ENCODE data around the gene CANT1. TPM values are rescaled to one million over a fixed set of nuclear protein-coding genes. Genes with fewer than 3 reads are reported as not detected.

CANT1 gene
- total RNA-seq, 4 donors from 2014 or later = 17.5 to 38.3 (median 26.6) TPM

DNA sequence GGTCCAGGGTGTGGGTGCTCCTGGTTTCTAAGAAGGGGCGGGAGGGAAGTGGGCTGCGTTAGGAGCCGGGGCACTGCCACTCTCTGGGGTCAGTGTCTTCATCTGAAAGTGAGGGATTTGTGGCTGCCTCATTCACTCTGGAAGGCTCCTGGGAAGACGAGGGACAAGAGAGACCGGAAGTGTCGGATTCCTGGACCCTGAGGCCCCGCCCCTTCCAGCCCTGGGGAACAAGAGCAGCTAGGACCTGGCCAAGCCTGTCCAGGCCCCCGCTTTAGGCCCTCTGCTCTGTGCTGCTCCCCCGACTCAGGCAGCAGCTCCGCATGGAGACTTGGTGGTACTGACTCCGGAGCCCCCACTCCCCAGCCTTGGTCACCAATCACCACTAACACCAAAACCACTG lies 36.4 kb downstream of the CANT1 start:
- DNase-seq (no peak), ATAC-seq (no peak)
- H3K9me3 ChIP-seq = no peaks in the 10 kb centered on the region
- H3K27me3 ChIP-seq = no peaks in the 10 kb centered on the region
- in situ Hi-C loops (cut with MboI; ENCODE audit: low sequenced_read_pairs in 4 of 4) = no loop called here
- H3K27ac ChIP-seq = peak overlapping the region in 2 of 4 donors; percentile 9 to 28
- H3K36me3 ChIP-seq = no peaks in the 10 kb centered on the region
- peaks cover 17 to 23% of the 10 kb centered on the region in 2 donors for H3K4me1 ChIP-seq
- intact Hi-C loops (cut with DNase I; ENCODE audit: low total_unique reads) = loop anchor here (10.0 kb wide), 1 partner anchor 478 kb away; no protein-coding TSS in a partner anchor
- TF ChIP-seq POLR2A (IDR thresholded peaks at IDR 0.05) = no peak
- TF ChIP-seq, protein P1, sequence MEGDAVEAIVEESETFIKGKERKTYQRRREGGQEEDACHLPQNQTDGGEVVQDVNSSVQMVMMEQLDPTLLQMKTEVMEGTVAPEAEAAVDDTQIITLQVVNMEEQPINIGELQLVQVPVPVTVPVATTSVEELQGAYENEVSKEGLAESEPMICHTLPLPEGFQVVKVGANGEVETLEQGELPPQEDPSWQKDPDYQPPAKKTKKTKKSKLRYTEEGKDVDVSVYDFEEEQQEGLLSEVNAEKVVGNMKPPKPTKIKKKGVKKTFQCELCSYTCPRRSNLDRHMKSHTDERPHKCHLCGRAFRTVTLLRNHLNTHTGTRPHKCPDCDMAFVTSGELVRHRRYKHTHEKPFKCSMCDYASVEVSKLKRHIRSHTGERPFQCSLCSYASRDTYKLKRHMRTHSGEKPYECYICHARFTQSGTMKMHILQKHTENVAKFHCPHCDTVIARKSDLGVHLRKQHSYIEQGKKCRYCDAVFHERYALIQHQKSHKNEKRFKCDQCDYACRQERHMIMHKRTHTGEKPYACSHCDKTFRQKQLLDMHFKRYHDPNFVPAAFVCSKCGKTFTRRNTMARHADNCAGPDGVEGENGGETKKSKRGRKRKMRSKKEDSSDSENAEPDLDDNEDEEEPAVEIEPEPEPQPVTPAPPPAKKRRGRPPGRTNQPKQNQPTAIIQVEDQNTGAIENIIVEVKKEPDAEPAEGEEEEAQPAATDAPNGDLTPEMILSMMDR (IDR thresholded peaks at IDR 0.05 in 4 of 5, conservative IDR thresholded peaks at IDR 0.05 in 1 of 5) = no peak
- no peak overlapping the region for H3K4me3 ChIP-seq

DNA sequence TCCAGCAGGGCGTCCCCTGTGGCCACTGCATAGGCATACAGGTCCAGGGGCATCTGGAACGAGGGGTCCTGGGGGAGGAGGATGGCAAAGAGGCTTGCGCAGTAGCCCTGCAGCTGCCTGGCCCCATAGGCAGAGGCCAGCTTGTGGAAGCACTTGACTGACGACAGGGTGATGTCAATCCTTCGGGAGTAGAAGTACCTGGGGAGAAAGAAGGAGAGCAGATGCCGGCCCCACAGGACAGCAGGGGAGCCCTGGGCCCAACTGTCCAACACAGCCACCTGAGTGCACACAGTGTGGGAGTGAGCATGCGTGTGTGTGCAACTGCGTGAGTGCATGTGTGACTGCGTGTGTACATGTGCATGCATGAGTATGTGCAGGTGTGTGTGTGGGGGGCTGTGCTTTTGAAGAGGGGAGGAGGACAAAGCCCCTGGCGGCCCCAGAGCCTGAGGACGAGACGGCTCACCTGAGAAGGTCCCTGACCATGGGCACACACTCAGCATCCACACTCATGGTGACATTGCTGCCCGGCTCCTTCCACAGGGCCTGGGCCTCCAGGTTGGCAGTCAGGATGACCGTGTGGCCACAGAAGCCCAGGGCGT lies 37.0 kb downstream of the CANT1 start:
- DNase-seq (no peak), ATAC-seq (no peak)
- H3K9me3 ChIP-seq = no peaks in the 10 kb centered on the region
- intact Hi-C loops (cut with DNase I; ENCODE audit: low total_unique reads) (loop anchor here (10.0 kb wide), 1 partner anchor 478 kb away; no protein-coding TSS in a partner anchor), in situ Hi-C loops (cut with MboI; ENCODE audit: low sequenced_read_pairs in 4 of 4) (no loop called here)
- no peak overlapping the region for H3K4me3 ChIP-seq
- H3K36me3 ChIP-seq = no peaks in the 10 kb centered on the region
- peaks cover 11 to 19% of the 10 kb centered on the region in 2 donors for H3K4me1 ChIP-seq
- H3K27ac ChIP-seq = peak overlapping the region in 1 of 4 donors; percentile 28
- no peaks in the 10 kb centered on the region for H3K27me3 ChIP-seq
- TF ChIP-seq, protein P1 (IDR thresholded peaks at IDR 0.05 in 4 of 5, conservative IDR thresholded peaks at IDR 0.05 in 1 of 5) = no peak
- no peak for TF ChIP-seq POLR2A (IDR thresholded peaks at IDR 0.05)

DNA sequence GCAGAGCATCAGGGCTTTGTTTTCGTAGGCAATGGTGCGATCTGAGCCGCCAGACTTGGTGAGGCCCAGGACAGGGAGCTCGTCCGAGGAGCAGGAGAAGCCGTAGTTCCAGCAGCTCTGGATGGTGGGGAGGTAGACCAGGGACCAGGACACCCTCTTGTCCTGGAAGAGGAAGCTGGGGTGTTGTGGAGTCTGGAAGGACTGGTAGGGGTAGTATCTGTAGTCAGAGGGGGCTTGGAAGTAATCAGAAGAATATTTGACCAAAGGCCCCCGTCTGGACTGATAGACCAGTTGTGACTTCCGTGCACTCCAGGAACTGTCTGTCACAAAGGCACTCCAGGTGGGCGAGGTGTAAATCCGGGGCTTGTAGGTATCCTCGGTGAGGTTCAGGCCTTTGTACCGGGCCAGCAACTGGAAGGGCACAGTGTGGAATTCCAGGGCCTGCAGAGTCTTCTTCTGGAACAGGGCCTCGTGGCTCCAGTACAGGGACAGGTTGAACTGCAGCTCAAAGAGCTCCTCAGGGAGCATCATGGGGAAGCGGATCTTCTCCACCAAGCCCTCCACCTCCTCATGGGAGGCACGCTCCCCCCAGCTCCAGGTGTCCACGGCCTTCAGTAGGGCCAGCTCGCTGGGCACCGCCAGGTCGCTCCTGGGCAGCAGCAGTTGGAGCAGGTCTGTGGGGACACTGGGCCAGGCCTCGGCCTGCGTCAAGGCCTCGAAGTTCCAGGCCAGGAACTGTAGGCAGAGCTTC lies 37.6 kb downstream of the CANT1 start:
- Histone ChIP-seq H3K36me3 (no peaks in the 10 kb centered on the region), H3K27me3 (no peaks in the 10 kb centered on the region), H3K27ac (no peak overlapping the region), H3K4me3 (no peak overlapping the region), H3K9me3 (no peaks in the 10 kb centered on the region), H3K4me1 (peaks cover 5 to 16% of the 10 kb centered on the region in 2 donors)
- intact Hi-C loops (cut with DNase I; ENCODE audit: low total_unique reads) (loop anchor here (1.0 to 10.0 kb wide), 2 partner anchors 107 to 477 kb away; no protein-coding TSS in a partner anchor), in situ Hi-C loops (cut with MboI; ENCODE audit: low sequenced_read_pairs in 4 of 4) (no loop called here)
- ATAC-seq = no peak
- TF ChIP-seq POLR2A (IDR thresholded peaks at IDR 0.05) = no peak
- TF ChIP-seq, protein P1 (IDR thresholded peaks at IDR 0.05 in 4 of 5, conservative IDR thresholded peaks at IDR 0.05 in 1 of 5) = no peak
- DNase-seq = no peak

DNA sequence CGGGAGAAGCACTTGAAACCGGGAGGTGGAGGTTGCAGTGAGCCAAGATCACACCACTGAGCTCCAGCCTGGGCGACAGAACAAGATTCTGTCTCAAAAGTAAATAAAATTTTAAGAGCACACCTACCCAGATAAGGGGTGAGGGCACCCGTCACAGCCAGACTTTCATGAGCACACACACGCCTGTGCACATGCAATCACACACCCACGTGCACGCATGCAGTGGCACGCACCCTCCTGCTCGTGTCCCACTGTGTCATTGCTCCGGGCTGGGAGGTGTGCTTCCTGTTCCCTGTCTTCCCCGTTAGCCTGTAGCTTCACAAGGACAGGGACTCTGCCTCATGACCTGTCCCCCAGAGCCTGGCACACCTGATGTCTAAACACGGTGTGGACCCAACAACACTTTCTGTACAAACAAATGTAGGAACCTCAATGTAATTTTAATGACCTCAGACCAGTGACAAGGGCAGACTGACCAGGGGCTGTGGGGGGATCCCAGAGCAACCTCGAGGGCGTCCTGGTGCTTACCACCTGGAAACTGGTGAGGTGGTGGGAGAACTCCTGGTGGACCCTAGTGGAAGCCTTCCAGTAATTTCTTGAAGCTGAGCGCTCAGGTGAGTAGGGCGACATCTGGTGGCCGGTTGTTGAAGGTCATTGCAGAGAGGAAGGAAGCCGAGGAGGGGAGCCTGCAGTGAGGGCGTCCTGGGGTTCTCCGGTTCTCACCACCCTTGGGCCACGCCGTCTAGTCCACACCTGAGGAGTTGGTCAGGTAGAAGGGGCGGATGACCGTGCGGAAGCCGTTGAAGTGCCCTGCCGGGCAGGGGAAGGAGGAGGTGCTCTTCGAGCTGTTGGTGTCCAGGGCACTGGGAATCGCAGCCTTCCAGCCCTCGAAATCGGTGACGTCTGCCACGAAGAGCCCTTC lies 38.5 kb downstream of the CANT1 start:
- H3K9me3 ChIP-seq = no peaks in the 10 kb centered on the region
- in situ Hi-C loops (cut with MboI; ENCODE audit: low sequenced_read_pairs in 4 of 4) (no loop called here), intact Hi-C loops (cut with DNase I; ENCODE audit: low total_unique reads) (loop anchor here (1.0 to 10.0 kb wide), 2 partner anchors 106 to 476 kb away; no protein-coding TSS in a partner anchor)
- peak overlapping the region in 1 of 4 donors; percentile 7 for H3K27ac ChIP-seq
- peaks cover 4 to 14% of the 10 kb centered on the region in 2 donors for H3K4me1 ChIP-seq
- DNase-seq = peak; percentile 53 to 69
- no peak overlapping the region for H3K4me3 ChIP-seq
- ATAC-seq = peak; percentile 31 to 47
- no peaks in the 10 kb centered on the region for H3K36me3 ChIP-seq
- TF ChIP-seq POLR2A (IDR thresholded peaks at IDR 0.05) = no peak
- TF ChIP-seq, protein P1 (IDR thresholded peaks at IDR 0.05 in 4 of 5, conservative IDR thresholded peaks at IDR 0.05 in 1 of 5) = peak; percentile 74 to 93 (median 93)
- H3K27me3 ChIP-seq = no peaks in the 10 kb centered on the region
